HCEC 1CT (cell line): ENCODE results near the gene ARMH3.
A peak's percentile ranks its signal among the peaks of the same experiment; 100 is the strongest.
"Not testable (repeated sequence)": the region's sequence is repeated elsewhere in the genome, so short reads cannot be mapped to it uniquely, and the experiment has no call there.

ENCODE experiments used
- DNase-seq: peaks from one replicate; pipeline ENCODE4 v3.0.0-alpha.2; 2017

ARMH3 gene

DNA sequence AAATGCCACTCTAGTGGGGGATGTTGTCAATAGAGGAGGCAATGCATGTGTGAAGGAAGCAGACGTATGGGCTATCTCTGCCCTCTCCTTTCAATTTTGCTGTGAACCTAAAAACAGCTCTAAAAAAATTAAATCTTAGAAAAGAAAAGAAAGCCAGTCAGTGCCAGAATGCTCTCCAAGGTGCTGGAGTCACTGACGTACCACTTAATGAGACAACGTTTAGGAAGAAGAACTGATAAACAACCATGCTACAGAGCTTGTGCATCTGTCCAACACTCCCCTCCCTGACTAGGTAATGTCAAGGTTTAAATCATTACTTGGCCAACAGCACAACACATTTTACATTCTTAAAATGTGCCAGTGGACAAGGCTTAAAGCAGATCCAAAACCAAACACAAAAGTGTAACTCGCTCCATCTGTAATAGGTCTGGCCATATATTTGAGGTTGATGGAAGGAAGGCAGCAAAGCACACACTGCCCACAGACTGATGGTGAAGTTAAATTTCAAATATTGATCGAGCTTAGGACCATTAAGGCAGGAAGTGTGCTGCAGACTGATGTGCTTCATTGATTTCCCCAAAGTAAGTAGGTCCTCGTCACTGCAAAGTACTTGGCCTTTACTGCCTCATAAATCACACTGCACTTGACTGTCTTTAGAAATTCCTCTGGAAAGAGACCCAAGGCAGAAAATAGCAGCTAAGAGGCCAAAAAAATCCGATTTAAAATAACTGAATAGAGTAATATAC, 15.5 kb downstream of the ARMH3 start:
- no peak for DNase-seq

- no peak for DNase-seq
Observed at GRCh38 chr10:102038410-102038809, 17.6 kb downstream of the ARMH3 start.

GRCh38 chr10:102035807-102036206, 20.2 kb downstream of the ARMH3 start:
- DNase-seq: not testable (repeated sequence)

DNA sequence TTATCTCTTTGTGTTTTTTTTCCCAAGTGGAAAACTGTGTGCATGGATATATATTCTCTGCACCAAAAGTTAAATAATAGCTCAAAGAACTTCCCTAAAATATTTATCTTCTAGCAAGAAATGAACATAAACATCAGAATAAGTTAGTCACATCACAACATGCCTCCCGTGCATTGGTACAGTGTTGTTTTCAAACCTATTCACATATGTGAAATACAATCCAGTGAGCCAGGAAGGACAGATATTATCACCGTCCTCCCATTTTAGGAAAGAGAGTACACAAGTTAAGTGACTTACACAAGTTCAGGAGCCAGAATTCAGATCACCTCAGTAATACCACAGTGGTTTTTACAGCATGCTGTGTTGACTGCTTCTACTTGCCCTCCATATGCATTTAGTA, 22.2 kb downstream of the ARMH3 start:
- DNase-seq: no peak

DNA sequence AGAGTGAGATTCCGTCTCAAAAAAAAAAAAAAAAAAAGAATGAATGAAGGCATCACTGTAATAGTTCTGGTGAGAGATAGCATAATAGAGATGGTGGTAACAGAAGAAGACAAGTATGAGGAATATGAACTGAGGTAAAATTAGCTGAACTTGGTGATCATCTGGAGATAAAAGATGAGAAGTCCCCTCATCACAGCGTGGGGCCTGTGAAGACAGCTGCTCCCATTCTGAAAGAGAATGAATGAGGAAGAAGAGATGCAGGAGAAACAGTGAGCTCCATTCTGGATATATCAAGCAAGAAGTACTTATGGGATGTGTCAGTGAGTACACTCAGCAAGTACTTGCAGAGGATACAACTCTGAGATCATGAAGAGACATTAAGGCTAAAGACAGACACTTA, 28.7 kb downstream of the ARMH3 start:
- no peak for DNase-seq

DNA sequence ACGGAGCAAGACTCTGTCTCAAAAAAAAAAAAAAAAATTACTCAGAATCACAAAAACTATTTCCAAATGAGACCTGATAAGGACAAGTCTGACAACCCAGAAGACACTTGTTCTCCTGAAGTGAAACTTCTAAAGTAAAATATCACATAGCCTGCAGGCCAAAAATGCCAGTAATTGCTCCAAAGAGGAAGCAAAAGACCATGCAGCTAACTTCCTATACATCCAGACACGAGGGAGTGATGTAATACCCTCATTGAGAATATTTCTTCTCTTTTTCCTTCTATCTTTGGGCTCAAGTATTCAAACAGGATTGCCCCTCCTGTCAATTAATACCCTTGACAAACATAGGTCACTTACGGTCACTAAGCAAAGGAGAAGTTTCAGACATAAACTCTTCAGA, 31.2 kb downstream of the ARMH3 start:
- DNase-seq: no peak

DNA sequence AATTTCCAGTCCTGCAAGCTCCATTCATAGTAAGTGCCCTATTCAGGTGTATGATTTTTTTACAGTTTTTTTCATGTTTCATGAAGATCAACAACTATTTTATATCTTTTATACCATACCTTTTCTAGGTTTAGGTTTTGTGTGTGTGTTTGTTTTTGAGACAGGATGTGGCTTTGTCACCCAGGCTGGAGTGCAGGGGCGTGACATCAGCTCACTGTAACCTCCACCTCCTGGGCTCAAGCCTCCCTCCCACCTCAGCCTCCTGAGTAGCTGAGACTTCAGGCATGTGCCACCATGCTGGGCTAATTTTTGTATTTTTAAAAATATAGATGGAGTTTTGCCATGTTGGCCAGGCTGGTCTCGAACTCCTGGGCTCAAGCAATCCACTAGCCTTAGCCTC, 35.0 kb downstream of the ARMH3 start:
- no peak for DNase-seq

- DNase-seq: no peak
Observed at GRCh38 chr10:102017295-102017694, 38.7 kb downstream of the ARMH3 start.

GRCh38 chr10:102016416-102016815, 39.6 kb downstream of the ARMH3 start:
- no peak for DNase-seq

DNA sequence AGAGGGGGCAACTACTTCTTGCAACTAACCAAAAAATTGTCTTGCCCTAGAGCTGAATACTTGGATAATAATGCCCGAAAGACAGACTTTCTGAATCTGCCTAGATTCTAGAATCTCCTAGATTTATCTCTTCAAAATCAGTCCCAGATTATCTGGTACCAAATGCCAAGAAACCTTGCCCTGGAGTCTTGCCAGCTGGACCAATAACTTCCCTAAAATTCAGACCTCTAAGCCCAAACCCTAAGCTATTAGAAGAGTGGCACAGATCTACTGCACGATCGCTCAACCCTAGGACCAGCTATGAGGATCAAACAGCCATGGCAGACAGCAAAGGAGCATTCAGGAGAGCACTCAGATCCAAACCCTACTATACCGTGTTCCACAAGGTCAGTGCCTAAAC, 45.0 kb downstream of the ARMH3 start:
- DNase-seq: no peak

DNA sequence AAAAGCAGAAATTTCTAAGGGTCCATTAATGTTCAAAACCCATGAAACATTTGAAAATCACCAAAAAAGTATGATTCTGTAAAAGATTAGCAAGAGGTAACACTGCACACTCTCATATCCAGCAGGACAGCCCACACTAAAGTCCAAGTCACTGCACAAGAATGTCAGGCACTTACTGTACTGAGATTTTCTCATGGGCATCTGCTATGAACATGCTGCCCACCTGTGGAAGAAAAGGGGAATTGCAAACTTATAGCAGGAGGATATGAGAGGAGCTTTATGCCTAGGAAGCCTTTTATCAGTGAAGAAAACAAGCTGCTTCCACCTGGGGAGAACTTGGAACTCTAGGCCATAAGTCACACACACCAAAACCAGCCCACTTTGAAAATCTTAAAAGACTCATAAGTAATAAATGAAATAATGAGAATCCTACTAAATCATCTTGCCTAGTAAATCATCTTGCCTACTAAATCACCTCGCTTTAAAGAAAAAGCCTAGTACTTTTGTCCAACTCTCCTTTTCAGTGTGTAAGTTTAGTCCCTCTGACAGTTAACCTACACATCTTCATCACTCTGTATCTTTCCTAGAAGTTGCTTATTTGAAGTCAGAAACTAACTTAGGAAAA, 46.1 kb downstream of the ARMH3 start:
- DNase-seq: peak; percentile 91

DNA sequence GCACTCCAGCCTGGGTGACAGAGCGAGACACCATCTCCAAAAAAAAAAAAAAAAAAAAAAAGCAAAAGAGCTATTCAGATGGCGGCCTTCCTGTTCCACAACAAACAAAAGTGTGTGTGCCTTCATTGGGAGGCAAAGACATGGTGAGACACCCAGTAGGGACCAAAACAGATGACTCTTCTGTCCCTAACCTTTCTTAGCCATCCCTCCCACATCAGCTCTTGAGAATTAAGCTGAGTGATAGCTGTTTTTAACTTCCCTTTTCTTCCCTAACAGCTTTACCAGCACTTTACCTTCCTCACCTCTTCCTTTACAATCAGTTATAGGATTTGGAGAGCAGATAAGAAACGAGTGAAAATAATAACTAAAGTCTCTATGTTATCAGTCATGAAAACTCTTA, 48.2 kb downstream of the ARMH3 start:
- DNase-seq: no peak

DNA sequence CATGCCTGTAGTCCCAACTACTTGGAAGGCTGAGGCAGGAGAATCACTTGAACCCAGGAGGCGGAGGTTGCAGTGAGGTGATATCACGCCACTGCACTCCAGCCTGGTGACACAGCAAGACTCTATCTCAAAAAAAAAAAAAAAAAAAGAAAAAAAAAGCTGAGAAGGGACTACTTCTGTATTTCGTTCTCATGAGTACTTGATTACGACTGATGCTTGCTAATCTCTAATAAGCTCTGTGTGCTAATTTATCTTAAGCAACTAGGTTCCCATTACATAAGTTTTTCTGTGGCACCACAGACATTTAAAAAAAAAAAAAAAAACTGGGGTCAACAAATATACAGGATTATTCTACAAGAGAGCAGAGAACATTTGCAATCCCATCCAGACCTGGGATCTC, 48.9 kb downstream of the ARMH3 start:
- not testable (repeated sequence) for DNase-seq

GRCh38 chr10:102004376-102004775, 51.6 kb downstream of the ARMH3 start:
- DNase-seq: peak; percentile 69

- DNase-seq: peak; percentile 84
Observed at GRCh38 chr10:102003541-102003940, 52.4 kb downstream of the ARMH3 start.

- DNase-seq: no peak
Observed at GRCh38 chr10:102001435-102002068, 54.4 kb downstream of the ARMH3 start.

DNA sequence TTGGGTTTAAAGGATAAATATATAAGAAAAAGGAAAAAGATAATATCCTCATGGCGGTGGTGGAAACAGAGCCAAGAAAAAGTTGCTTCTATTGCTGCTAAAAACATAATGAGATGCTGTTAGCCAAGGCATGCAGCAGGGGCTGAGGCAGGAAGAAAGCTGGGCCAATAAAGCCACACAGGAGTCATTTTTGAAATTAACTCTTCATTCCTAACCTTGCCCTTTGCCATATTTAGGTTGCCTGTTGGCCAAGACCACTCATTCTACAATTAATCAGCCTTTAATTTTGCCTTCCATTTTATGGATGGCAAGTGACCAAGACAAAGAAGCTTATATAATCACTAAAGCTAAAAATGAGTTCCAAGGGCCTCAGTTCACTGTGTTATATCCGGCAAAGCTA, 58.2 kb downstream of the ARMH3 start:
- DNase-seq: no peak

DNA sequence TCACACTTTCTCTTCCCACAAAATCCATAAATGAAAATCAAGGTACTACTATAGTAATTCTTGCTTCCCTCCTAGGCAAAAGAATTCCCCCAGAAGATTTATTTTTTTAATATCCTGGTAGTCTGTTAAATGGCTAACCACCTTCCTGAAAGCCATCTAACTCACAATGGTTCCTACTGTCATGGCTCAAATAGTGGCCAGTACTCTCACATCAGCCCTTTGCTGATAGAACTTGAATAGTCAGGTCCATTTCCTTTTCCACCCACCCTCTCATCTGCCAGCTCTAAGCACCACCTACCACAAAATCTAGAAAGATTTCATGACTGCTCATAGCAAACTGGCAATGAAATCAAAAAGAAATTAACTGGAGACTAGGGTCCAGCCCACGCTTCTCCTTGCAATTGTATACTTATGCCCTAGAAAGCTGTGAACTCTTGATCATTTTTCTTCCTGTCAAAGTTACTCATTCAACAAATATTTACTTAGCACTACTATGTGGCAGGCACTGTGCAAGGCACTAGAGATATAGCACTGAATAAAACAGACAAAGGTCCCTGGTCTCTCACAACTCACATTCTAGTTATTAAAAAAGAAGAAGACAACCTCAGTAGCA, 60.4 kb downstream of the ARMH3 start:
- peak; percentile 74 for DNase-seq

- DNase-seq: no peak
Observed at GRCh38 chr10:101993651-101994200, 62.2 kb downstream of the ARMH3 start.

DNA sequence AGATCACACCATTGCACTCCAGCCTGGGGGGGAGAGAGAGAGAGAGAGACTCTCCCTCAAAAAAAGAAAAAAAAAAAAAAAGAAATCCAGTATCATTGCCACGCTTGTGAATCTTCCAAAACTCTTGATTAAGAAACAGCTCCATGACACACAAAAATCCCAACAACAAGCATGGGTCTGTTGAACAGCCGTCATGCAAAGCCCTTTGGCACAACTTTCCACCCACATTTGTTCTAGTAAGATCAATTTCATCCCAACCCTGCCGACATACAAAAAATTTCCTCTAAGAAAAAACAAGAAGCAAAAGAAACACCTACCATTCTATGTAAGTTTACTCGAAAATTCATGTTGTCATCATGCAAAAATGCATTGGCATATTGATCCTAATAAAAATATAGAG, 62.8 kb downstream of the ARMH3 start:
- no peak for DNase-seq

- DNase-seq: no peak
Observed at GRCh38 chr10:101987136-101987535, 68.8 kb downstream of the ARMH3 start.

- no peak for DNase-seq
Observed at GRCh38 chr10:101986624-101986971, 69.4 kb downstream of the ARMH3 start.

- not testable (repeated sequence) for DNase-seq
Observed at GRCh38 chr10:101980677-101981076, 75.3 kb downstream of the ARMH3 start.
